Uterus (tissue), 2 donors: ENCODE results near the gene TRAF3IP3.

Experiments
- POLR2A ChIP-seq, 2 donors: fragments of 450-650 bp; IDR thresholded peaks; one replicate each; pipeline ENCODE4 v1.6.1; 2016; ENCODE audit warnings: antibody characterized with exemption in 2 of 2, mild to moderate bottlenecking in 1 of 2, moderate library complexity in 1 of 2
- TF ChIP-seq, protein P1 (sequence below), 4 experiments: fragments of 200-600 bp in 2 of 4; fragments of 450-650 bp in 2 of 4; sonication (generic) in 2 of 4; IDR thresholded peaks; one replicate each; pipeline ENCODE4 v1.5.1; 2016 to 2019; ENCODE audit warnings: antibody characterized with exemption in 4 of 4, mild to moderate bottlenecking in 2 of 4, moderate library complexity in 1 of 4

- TF ChIP-seq, protein P1, sequence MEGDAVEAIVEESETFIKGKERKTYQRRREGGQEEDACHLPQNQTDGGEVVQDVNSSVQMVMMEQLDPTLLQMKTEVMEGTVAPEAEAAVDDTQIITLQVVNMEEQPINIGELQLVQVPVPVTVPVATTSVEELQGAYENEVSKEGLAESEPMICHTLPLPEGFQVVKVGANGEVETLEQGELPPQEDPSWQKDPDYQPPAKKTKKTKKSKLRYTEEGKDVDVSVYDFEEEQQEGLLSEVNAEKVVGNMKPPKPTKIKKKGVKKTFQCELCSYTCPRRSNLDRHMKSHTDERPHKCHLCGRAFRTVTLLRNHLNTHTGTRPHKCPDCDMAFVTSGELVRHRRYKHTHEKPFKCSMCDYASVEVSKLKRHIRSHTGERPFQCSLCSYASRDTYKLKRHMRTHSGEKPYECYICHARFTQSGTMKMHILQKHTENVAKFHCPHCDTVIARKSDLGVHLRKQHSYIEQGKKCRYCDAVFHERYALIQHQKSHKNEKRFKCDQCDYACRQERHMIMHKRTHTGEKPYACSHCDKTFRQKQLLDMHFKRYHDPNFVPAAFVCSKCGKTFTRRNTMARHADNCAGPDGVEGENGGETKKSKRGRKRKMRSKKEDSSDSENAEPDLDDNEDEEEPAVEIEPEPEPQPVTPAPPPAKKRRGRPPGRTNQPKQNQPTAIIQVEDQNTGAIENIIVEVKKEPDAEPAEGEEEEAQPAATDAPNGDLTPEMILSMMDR (IDR thresholded peaks at IDR 0.05), result no peak
- TF ChIP-seq POLR2A (IDR thresholded peaks at IDR 0.05), result no peak
Observed at GRCh38 chr1:209749670-209750323, 6.1 kb upstream of the TRAF3IP3 start.
